Spleen (tissue), 11 donors: Measurements from ENCODE around the gene GLP2R. TPM values are rescaled to one million over a fixed set of nuclear protein-coding genes. Genes with fewer than 3 reads are reported as not detected.
A peak's percentile ranks its signal among the peaks of the same experiment; 100 is the strongest.

Experiments
- DNase-seq: peaks from one replicate; pipeline ENCODE4 v3.0.0-alpha.2; 2020
- H3K27ac ChIP-seq, 8 donors: fragments of 200-600 bp; sonication (generic) in 7 of 8; 1 replicate in 4 of 8; 2 replicates in 4 of 8; pipeline versions ENCODE4 v1.5.0 to v1.8.0; 2016 to 2021; ENCODE audit warnings: inconsistent platforms in 4 of 8, mild to moderate bottlenecking in 4 of 8, moderate library complexity in 1 of 8
- H3K27me3 ChIP-seq, 7 donors: fragments of 200-600 bp; sonication (generic) in 6 of 7; replicated peaks in 1 of 7; 1 replicate in 4 of 7; 2 replicates in 3 of 7; pipeline versions ENCODE4 v1.5.0 to v1.8.0; 2016 to 2021; ENCODE audit warnings: inconsistent platforms in 3 of 7, mild to moderate bottlenecking in 1 of 7
- H3K36me3 ChIP-seq, 6 donors: fragments of 200-600 bp; sonication (generic) in 5 of 6; 1 replicate in 4 of 6; 2 replicates in 2 of 6; pipeline versions ENCODE4 v1.5.0 to v1.8.0; 2016 to 2021; ENCODE audit warnings: inconsistent platforms in 2 of 6
- H3K4me1 ChIP-seq, 6 donors: fragments of 200-600 bp; sonication (generic) in 5 of 6; 1 replicate in 3 of 6; 2 replicates in 3 of 6; pipeline versions ENCODE4 v1.5.0 to v1.8.0; 2016 to 2021; ENCODE audit warnings: inconsistent platforms in 3 of 6
- H3K4me3 ChIP-seq, 8 donors: fragments of 200-600 bp; sonication (generic) in 7 of 8; 1 replicate in 4 of 8; 2 replicates in 4 of 8; pipeline versions ENCODE4 v1.5.0 to v1.8.0; 2016 to 2021; ENCODE audit warnings: inconsistent platforms in 4 of 8, mild to moderate bottlenecking in 4 of 8, moderate library complexity in 2 of 8
- H3K9me3 ChIP-seq, 8 donors: fragments of 200-600 bp; sonication (generic) in 7 of 8; 1 replicate in 4 of 8; 2 replicates in 4 of 8; pipeline versions ENCODE4 v1.5.0 to v1.8.0; 2016 to 2021; ENCODE audit warnings: inconsistent platforms in 4 of 8
- POLR2A ChIP-seq, 3 donors: fragments of 450-650 bp; IDR thresholded peaks; one replicate each; pipeline ENCODE4 v1.5.1; 2017; ENCODE audit warnings: antibody characterized with exemption in 3 of 3, mild to moderate bottlenecking in 1 of 3
- POLR2AphosphoS5 ChIP-seq, 3 donors: sonication (generic); formaldehyde crosslinking; IDR thresholded peaks; one replicate each; pipeline ENCODE4 v1.5.1; 2017; ENCODE audit warnings: antibody characterized with exemption in 3 of 3
- WGBS, 5 donors: extraction: QIAGEN DNeasy Blood & Tissue Kit in 3 of 5; methylation state at CpG; one replicate each; pipeline versions ENCODE4 v1.1.5 to v1.1.7; 2013 to 2018; 5-methylcytosine and 5-hydroxymethylcytosine counted together
- intact Hi-C: fragments of 100-400 bp; cut with DNase I; formaldehyde crosslinking; loops from one replicate; pipeline ENCODE4 v1.15.0; 2023; ENCODE audit warnings: low total_unique reads
- polyA plus RNA-seq, 3 donors: library from polyadenylated mRNA; stranded (reverse); fragments of 200-250 nt; gene quantifications; one replicate each; pipeline ENCODE4 v1.2.1, GENCODE V29; 2013
- total RNA-seq, 7 donors: library from RNA; depleted of rRNA in 3 of 7; stranded (reverse); fragments of >200 nt in 3 of 7; fragmentation: NEBNext Ultra II Directional in 4 of 7; extraction: Animal tissue kit (Norgen Biotek cat#: 25700) in 4 of 7; gene quantifications; one replicate each; pipeline versions ENCODE4 v1.1.0 to v1.2.1, GENCODE V29; 2016 to 2021
- TF ChIP-seq, protein P1 (sequence below), 11 experiments: fragments of 200-600 bp in 7 of 11; fragments of 450-650 bp in 4 of 11; sonication (generic) in 4 of 11; IDR thresholded peaks in 8 of 11; conservative IDR thresholded peaks in 3 of 11; 1 replicate in 7 of 11; 2 replicates in 4 of 11; pipeline versions ENCODE4 v1.4.0 to v1.8.0; 2016 to 2021; ENCODE audit warnings: antibody characterized with exemption in 11 of 11, inconsistent platforms in 4 of 11, mild to moderate bottlenecking in 1 of 11
- donor health status: healthy with polysubstance abuse.
- donor health status: DM: no; HTN: no; CAD: no; lungs with moderate emphysema.
- donor health status: DM: no; HTN: no; CAD: no.
- donor health status: Bipolar disorder and iron deficiency.
- donor health status: healthy.
- donor health status: DM: no; HTN: no; CAD: no.
- donor health status: DM: yes; HTN: yes; CAD: no.

GLP2R gene
- total and polyA plus RNA-seq, 10 donors, result 0.07 to 0.63 (median 0.15) TPM; not detected in 4

DNA sequence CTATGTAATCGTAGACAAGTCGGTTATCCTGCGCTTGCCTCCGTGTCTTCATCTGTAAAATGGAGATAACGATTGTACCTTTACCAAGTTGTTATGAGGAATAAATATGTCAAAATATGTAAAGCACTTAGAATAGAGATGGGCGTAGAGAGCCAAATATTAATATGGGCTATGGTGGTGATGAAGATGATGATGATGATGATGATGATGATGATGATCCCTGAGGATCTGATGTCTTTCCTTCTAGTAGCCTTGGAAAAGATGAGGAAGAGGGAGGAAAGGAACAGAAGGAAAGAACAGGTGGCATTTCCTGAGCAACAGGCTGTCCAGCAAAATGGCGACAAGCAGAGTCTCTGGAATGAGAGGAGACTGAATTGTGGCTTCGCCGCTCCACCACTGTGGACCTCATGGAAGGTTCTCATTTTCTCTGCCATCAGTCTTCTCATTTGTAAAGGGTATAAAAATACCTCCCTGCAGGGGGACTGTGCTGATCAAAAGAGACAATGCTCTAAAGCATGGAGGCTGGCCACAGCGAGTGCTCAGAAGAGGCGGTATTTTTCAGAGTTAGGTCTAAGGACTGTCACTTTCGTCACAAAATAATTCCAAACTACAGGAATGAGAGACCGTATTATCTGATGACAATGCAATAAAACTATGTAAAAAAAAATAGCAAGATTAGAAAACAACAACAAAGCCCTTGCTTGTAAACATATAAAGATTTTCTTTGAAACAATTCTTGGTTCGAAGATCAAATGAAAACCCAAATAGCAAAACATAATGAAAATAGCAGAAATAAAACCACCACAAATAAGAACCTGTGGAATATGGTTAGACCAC, 96.5 kb downstream of the GLP2R start:
- no peak for TF ChIP-seq POLR2A (IDR thresholded peaks at IDR 0.05)
- TF ChIP-seq, protein P1, sequence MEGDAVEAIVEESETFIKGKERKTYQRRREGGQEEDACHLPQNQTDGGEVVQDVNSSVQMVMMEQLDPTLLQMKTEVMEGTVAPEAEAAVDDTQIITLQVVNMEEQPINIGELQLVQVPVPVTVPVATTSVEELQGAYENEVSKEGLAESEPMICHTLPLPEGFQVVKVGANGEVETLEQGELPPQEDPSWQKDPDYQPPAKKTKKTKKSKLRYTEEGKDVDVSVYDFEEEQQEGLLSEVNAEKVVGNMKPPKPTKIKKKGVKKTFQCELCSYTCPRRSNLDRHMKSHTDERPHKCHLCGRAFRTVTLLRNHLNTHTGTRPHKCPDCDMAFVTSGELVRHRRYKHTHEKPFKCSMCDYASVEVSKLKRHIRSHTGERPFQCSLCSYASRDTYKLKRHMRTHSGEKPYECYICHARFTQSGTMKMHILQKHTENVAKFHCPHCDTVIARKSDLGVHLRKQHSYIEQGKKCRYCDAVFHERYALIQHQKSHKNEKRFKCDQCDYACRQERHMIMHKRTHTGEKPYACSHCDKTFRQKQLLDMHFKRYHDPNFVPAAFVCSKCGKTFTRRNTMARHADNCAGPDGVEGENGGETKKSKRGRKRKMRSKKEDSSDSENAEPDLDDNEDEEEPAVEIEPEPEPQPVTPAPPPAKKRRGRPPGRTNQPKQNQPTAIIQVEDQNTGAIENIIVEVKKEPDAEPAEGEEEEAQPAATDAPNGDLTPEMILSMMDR (IDR thresholded peaks at IDR 0.05 in 8 of 11, conservative IDR thresholded peaks at IDR 0.05 in 3 of 11), result no peak
- TF ChIP-seq POLR2AphosphoS5 (IDR thresholded peaks at IDR 0.05), result no peak
- WGBS, 5 donors, result 94 to 96% (median 96%) methylated on average over 14 of the region's 14 CpGs
- Histone ChIP-seq H3K9me3 (no peaks in the 10 kb centered on the region), H3K4me1 (peaks cover 0 to 7% (median 5%) of the 10 kb centered on the region in 6 donors), H3K36me3 (peaks cover 0 to 94% (median 36%) of the 10 kb centered on the region in 6 donors), H3K4me3 (no peak overlapping the region), H3K27ac (no peak overlapping the region), H3K27me3 (no peaks in the 10 kb centered on the region)
- no peak for DNase-seq
- intact Hi-C loops, result no loop called here

DNA sequence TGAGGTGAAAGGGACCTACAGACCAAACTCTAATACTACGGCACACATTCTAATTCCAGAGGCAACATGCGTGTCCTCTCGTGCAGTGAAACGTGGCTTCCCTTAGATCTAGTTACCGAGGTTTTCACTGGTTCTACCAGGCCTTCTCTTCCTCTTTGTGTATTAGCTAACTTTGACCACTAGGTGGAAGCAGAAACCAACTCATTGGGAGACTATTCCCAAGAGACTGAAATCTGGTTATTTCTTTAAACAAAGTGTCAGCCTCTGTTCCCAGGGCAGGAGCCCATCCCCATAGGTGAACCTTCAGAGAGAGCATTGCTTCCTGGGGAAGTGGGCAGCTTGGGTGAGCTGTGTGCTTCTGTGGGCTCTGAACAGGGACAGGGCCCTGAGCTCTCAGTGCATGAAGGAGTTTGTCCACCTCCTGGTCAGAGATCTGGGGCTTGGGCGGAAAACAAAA, 99.0 kb downstream of the GLP2R start:
- TF ChIP-seq, protein P1 (IDR thresholded peaks at IDR 0.05 in 8 of 11, conservative IDR thresholded peaks at IDR 0.05 in 3 of 11), result peak; percentile 59 to 92 (median 84)
- TF ChIP-seq POLR2AphosphoS5 (IDR thresholded peaks at IDR 0.05), result peak in 1 of 3 donors; percentile 11
- no peak for TF ChIP-seq POLR2A (IDR thresholded peaks at IDR 0.05)
- Histone ChIP-seq H3K27ac (no peak overlapping the region), H3K36me3 (peaks cover 0 to 82% (median 18%) of the 10 kb centered on the region in 6 donors), H3K9me3 (no peaks in the 10 kb centered on the region), H3K4me3 (no peak overlapping the region), H3K27me3 (no peaks in the 10 kb centered on the region), H3K4me1 (peaks cover 0 to 7% (median 5%) of the 10 kb centered on the region in 6 donors)
- intact Hi-C loops, result loop anchor here (2.0 kb wide), 1 partner anchor 690 kb away; no protein-coding TSS in a partner anchor
- 18 to 25% (median 22%) methylated on average over 6 of the region's 6 CpGs for WGBS, 5 donors
- DNase-seq, result no peak

DNA sequence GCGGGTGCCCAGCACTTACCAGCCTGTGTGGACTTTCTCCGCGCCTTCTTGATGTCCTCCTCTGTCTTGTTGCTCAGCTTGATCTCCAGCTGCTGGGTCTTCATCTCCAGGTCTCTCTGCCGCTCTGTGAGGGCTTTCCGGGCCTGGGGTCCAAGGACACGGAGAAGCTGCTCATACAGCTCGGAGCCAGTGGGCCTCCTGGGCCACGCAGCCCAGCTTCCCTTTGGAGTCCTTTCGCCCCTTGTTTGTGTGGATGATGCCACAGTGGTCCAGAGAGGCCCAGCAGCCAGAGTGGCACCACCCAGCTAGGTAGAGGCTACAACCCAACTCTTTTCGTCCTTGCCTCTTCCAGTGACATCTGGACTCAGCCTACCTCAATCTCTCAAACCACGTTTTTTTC, 99.7 kb downstream of the GLP2R start:
- no peak for DNase-seq
- Histone ChIP-seq H3K9me3 (no peaks in the 10 kb centered on the region), H3K4me1 (peaks cover 0 to 7% (median 5%) of the 10 kb centered on the region in 6 donors), H3K36me3 (peaks cover 0 to 82% (median 16%) of the 10 kb centered on the region in 6 donors), H3K4me3 (no peak overlapping the region), H3K27me3 (no peaks in the 10 kb centered on the region), H3K27ac (no peak overlapping the region)
- WGBS, 5 donors, result 91 to 94% (median 93%) methylated on average over 10 to 11 of the region's 11 CpGs
- peak in 1 of 3 donors; percentile 40 for TF ChIP-seq POLR2AphosphoS5 (IDR thresholded peaks at IDR 0.05)
- TF ChIP-seq, protein P1 (IDR thresholded peaks at IDR 0.05 in 8 of 11, conservative IDR thresholded peaks at IDR 0.05 in 3 of 11), result no peak
- intact Hi-C loops, result loop anchor here (2.0 kb wide), 1 partner anchor 689 kb away; no protein-coding TSS in a partner anchor

DNA sequence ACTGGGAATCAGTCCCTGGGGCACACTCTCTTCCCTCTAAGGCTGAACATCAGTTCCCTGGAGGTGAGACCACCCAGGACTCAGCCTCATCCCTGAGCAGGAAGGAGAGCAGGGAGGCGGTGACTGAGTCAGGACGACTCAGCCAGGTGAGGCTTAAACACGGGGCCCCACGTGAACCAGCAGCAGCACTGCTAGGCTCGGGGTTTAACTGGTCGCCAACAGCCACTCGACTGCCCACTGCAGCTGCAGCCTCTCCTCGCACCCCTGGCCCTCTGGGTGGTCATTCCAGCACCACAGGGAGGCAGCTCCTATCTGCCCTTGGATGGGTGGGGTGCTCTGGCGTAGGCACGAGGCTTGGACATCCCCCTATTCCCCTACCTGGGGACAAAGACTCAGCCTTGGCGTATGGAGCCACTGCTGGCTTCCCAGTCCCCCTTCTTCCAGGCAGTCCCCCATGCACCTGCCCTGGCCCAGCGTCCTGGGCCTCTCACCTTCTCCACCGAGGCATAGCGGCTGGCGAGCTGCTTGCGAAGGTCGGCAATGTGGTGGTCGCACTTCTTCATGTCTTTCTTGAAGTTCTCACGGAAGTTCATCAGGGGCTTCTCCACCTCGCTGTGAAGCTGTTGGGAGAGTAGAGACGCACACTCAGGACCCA, 100.6 kb downstream of the GLP2R start:
- Histone ChIP-seq H3K36me3 (peaks cover 0 to 82% (median 12%) of the 10 kb centered on the region in 6 donors), H3K27me3 (no peaks in the 10 kb centered on the region), H3K4me3 (no peak overlapping the region), H3K9me3 (no peaks in the 10 kb centered on the region), H3K4me1 (peaks cover 0 to 7% (median 5%) of the 10 kb centered on the region in 6 donors), H3K27ac (no peak overlapping the region)
- no peak for DNase-seq
- TF ChIP-seq, protein P1 (IDR thresholded peaks at IDR 0.05 in 8 of 11, conservative IDR thresholded peaks at IDR 0.05 in 3 of 11), result no peak
- TF ChIP-seq POLR2AphosphoS5 (IDR thresholded peaks at IDR 0.05), result peak in 1 of 3 donors; percentile 66
- intact Hi-C loops, result no loop called here
- 80 to 93% (median 90%) methylated on average over 11 to 21 of the region's 21 CpGs for WGBS, 5 donors
